AG04449 (cell line): ENCODE results near the gene RHBDF2.

Experiments used
- CTCF ChIA-PET: fragments of 350-600 bp; formaldehyde crosslinking; extraction: SDS; loops from one replicate; lab custom pipeline; 2021; ENCODE audit warnings: antibody characterized with exemption; lab: Yijun Ruan, JAX
- POLR2A ChIA-PET: fragments of 400-600, 350-600 bp; formaldehyde crosslinking; extraction: SDS; loops from one replicate; lab custom pipeline; 2020; ENCODE audit warnings: antibody characterized with exemption, inconsistent platforms; lab: Yijun Ruan, JAX
- DNase-seq: peaks from one replicate; pipeline ENCODE4 v3.0.0-alpha.2; 2010; ENCODE audit warnings: low read depth, low spot score
- H3K4me3 ChIP-seq: 2 replicates; pipeline ENCODE4 v1.5.1; 2011; ENCODE audit warnings: low read depth, mild to moderate bottlenecking, control low read depth, low read length
- TF ChIP-seq, protein P1 (sequence below): IDR thresholded peaks from one replicate; pipeline ENCODE4 v1.5.1; 2011; ENCODE audit warnings: mild to moderate bottlenecking, moderate library complexity, low read length, control low read depth, inconsistent platforms; ENCODE audit not compliant: insufficient read depth; ENCODE audit errors: missing control alignments

RHBDF2 gene

DNA sequence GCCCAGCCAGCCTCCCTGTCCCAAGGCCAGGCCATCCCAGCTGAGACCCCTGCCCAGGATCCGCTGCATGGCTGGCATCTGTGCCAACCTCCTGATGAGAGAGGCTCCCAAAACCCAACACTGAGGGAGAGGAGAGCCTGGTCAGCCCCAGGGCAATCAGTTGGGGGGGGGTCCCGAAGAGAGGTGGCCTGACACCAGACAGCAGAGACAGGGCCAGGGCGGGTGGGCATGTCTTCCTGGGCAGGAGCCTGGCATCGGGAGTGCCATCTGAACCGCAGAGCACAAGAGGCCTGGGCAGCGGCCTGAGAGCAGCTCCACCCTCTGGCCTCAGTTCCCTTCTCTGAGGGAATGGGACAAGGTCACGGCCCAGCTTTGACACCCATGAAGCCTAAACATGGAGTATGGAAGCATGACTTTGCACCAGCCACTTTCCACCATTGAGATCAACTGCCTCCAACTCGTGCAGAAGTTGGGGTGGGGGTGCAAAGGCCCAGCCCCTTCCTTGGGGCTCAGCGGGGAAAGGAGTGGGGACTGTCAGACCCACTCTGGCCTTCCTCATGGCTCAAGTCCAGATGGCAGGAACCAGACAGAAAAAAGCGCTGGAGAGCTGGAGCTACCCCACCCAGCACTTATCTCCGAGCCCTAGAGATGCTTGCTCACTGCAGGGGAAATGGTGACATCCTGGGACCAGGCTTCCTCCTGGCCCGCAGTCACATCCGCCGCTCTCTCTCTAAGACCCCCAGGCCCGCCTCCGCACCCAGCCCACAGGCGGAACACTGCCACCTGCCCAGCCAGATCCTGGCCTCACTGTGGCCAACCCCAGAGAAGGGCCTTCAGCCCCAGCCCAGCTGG is 9.7 kb downstream of the RHBDF2 start:
- no peak for DNase-seq
- ChIA-PET CTCF (interaction anchor here (1.8 to 34.2 kb wide), 3 partner anchors 9 to 27 kb away, joined by 4 to 1209 read pairs (median 47); partner anchors contain the start of genes AANAT and UBE2O), POLR2A (no interaction called here)
- TF ChIP-seq, protein P1, sequence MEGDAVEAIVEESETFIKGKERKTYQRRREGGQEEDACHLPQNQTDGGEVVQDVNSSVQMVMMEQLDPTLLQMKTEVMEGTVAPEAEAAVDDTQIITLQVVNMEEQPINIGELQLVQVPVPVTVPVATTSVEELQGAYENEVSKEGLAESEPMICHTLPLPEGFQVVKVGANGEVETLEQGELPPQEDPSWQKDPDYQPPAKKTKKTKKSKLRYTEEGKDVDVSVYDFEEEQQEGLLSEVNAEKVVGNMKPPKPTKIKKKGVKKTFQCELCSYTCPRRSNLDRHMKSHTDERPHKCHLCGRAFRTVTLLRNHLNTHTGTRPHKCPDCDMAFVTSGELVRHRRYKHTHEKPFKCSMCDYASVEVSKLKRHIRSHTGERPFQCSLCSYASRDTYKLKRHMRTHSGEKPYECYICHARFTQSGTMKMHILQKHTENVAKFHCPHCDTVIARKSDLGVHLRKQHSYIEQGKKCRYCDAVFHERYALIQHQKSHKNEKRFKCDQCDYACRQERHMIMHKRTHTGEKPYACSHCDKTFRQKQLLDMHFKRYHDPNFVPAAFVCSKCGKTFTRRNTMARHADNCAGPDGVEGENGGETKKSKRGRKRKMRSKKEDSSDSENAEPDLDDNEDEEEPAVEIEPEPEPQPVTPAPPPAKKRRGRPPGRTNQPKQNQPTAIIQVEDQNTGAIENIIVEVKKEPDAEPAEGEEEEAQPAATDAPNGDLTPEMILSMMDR, result no peak
- no peak overlapping the region for H3K4me3 ChIP-seq

DNA sequence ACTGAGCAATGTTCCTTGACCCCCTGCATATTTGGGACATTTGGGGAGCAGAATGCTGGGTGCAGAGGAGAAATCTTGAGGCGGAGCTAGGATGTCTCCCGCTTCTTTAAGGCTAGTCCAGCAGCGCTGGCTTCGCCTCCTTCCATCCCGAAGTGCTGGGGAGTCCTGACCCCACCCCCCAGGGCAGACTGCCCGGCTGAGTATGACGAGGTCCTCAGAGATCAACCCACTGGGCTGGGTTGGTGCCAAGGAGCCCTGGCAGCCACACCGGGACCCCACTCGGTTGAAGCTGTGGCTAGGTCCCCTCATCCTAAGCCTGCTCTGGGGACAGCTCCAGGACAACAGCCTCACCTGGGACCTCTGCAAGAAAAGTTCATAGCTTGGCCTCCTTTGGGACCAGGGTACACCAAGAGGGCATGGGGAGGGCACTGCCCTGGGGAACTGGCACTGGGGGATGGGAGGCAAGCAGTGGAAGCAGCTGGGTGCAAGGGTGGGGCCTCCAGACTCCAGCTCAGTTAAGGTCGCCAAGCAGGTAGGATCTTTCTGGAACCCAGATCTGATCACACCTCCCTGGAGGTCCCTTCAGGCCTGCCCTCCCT is 11.0 kb downstream of the RHBDF2 start:
- no peak overlapping the region for H3K4me3 ChIP-seq
- DNase-seq, result no peak
- ChIA-PET CTCF (interaction anchor here (1.8 to 34.2 kb wide), 3 partner anchors 10 to 26 kb away, joined by 4 to 1209 read pairs (median 47); partner anchors contain the start of genes AANAT and UBE2O), POLR2A (no interaction called here)
- TF ChIP-seq, protein P1, result no peak

DNA sequence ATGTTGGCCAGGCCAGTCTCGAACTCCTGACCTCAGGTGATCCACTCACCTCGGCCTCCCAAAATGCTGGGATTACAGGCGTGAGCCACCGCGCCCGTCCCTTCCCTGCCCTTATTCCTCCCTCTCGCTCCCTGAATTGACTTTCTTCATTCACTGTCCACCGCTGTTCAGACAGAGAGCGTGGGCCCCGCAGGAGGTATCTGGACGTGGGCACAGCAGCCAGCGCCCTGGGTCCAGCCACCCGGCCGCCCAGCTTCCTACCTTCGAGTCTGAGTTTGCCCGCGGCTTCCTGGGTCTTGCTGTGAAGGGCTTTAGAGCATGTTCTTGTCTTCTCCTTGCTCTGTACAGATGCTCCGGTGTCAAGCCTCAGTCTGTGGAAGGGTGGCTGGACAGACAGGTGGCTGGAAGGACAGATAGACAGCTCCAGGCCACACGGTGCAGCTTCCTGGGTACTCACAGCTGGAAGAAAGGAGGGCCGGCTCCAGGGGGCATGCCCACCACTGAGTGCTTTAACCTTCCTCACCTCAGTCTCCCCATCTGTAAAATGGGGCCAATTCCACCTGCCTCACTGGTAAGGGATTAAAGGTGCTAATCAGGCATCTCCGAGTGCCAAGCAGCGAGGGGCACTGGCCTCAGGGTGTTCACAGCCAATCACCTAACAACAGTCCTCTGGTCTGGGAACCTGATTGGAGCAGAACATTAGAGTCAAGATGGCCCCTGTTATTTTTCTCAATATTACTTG is 13.6 kb downstream of the RHBDF2 start:
- TF ChIP-seq, protein P1, result no peak
- no peak for DNase-seq
- ChIA-PET POLR2A (no interaction called here), CTCF (interaction anchor here (0.7 to 34.2 kb wide), 3 partner anchors 15 to 23 kb away, joined by 4 to 1209 read pairs (median 5); partner anchors contain the start of genes AANAT and UBE2O)
- no peak overlapping the region for H3K4me3 ChIP-seq

- no peak for DNase-seq
- ChIA-PET CTCF (interaction anchor here (1.1 to 34.2 kb wide), 6 partner anchors 12 to 100 kb away, joined by 3 to 1209 read pairs (median 6); partner anchors contain the start of genes AANAT and UBE2O), POLR2A (interaction anchor here (0.7 kb wide), 1 partner anchor 12 kb away, joined by 3 read pairs; no protein-coding TSS in a partner anchor)
Observed at GRCh38 chr17:76485569-76485968, 15.7 kb downstream of the RHBDF2 start.

GRCh38 chr17:76484228-76484725 is 16.9 kb downstream of the RHBDF2 start:
- no peak for DNase-seq
- CTCF ChIA-PET, result interaction anchor here (1.0 to 34.2 kb wide), 4 partner anchors 15 to 38 kb away, joined by 3 to 1209 read pairs (median 8); partner anchors contain the start of genes AANAT and UBE2O
- H3K4me3 ChIP-seq, result no peak overlapping the region
- TF ChIP-seq, protein P1, result no peak
- POLR2A ChIA-PET, result no interaction called here

More at GRCh38 chr17:76485569-76485968, 15.7 kb downstream of the RHBDF2 start:
- H3K4me3 ChIP-seq, result no peak overlapping the region
- TF ChIP-seq, protein P1, result no peak
